Mammary epithelial cell (primary cell): ENCODE measurements around the gene SYNJ1.

Experiments
- CTCF ChIP-seq, 2 donors: IDR thresholded peaks in 1 of 2; conservative IDR thresholded peaks in 1 of 2; 2 replicates each; pipeline ENCODE4 v1.5.1; 2011 to 2012; ENCODE audit warnings: inconsistent platforms in 2 of 2, low read length in 2 of 2, mild to moderate bottlenecking in 2 of 2, control low read depth in 1 of 2, low read depth in 1 of 2; ENCODE audit not compliant: insufficient read depth in 1 of 2; ENCODE audit errors: extremely low read depth in 1 of 2
- EZH2 ChIP-seq: IDR thresholded peaks from 2 replicates; pipeline ENCODE4 v1.6.1; 2012; ENCODE audit warnings: low read length, inconsistent platforms, borderline replicate concordance

- TF ChIP-seq CTCF (conservative IDR thresholded peaks at IDR 0.05 in 1 of 2, IDR thresholded peaks at IDR 0.05 in 1 of 2; ENCODE audit: extremely low read depth in 1 of 2, insufficient read depth in 1 of 2, low read depth in 1 of 2, low read length in 2 of 2): no peak
- no peak for TF ChIP-seq EZH2
Observed at GRCh38 chr21:32728456-32728839, 635 bp upstream of the SYNJ1 start.
